ENCODE results near the gene C1orf87.

Gene C1orf87

GRCh38 chr1:59973719-59974118, 99.9 kb downstream of the C1orf87 start (continued):
- TF ChIP-seq TSHZ2 (CRISPR knock-in tag; IDR thresholded peaks at IDR 0.05) (no peak), CREB5 (CRISPR knock-in tag; IDR thresholded peaks at IDR 0.05; ENCODE audit: low read depth) (no peak), TCF4 (CRISPR knock-in tag; IDR thresholded peaks at IDR 0.05; ENCODE audit: borderline replicate concordance) (no peak), POU6F1 (CRISPR knock-in tag; IDR thresholded peaks at IDR 0.05; ENCODE audit: borderline replicate concordance, low read depth) (no peak), GLIS3 (CRISPR knock-in tag; IDR thresholded peaks at IDR 0.05) (no peak), ZNF8 (CRISPR knock-in tag; IDR thresholded peaks at IDR 0.05) (no peak), ESRRG (CRISPR knock-in tag; IDR thresholded peaks at IDR 0.05) (no peak), CSDC2 (CRISPR knock-in tag; IDR thresholded peaks at IDR 0.05) (no peak), ZC3H10 (CRISPR knock-in tag; IDR thresholded peaks at IDR 0.05) (no peak)

- TF ChIP-seq ARNTL (CRISPR knock-in tag; IDR thresholded peaks at IDR 0.05; ENCODE audit: borderline replicate concordance, low read depth) (no peak), GLIS3 (CRISPR knock-in tag; IDR thresholded peaks at IDR 0.05) (no peak), CREB5 (CRISPR knock-in tag; IDR thresholded peaks at IDR 0.05; ENCODE audit: low read depth) (no peak), TSHZ2 (CRISPR knock-in tag; IDR thresholded peaks at IDR 0.05) (no peak), TCF4 (CRISPR knock-in tag; IDR thresholded peaks at IDR 0.05; ENCODE audit: borderline replicate concordance) (no peak), ZNF70 (CRISPR knock-in tag; IDR thresholded peaks at IDR 0.05) (no peak), BACH2 (CRISPR knock-in tag; IDR thresholded peaks at IDR 0.05; ENCODE audit: borderline replicate concordance) (no peak), ZNF8 (CRISPR knock-in tag; IDR thresholded peaks at IDR 0.05) (no peak), CSDC2 (CRISPR knock-in tag; IDR thresholded peaks at IDR 0.05) (no peak), PATZ1 (CRISPR knock-in tag; IDR thresholded peaks at IDR 0.05; ENCODE audit: borderline replicate concordance) (no peak), ZNF565 (CRISPR knock-in tag; conservative IDR thresholded peaks at IDR 0.05; ENCODE audit: low read depth) (no peak), PPARA (CRISPR knock-in tag; IDR thresholded peaks at IDR 0.05; ENCODE audit: borderline replicate concordance) (no peak), ZFP3 (CRISPR knock-in tag; IDR thresholded peaks at IDR 0.05) (no peak), OSR1 (CRISPR knock-in tag; IDR thresholded peaks at IDR 0.05) (no peak), ZC3H10 (CRISPR knock-in tag; IDR thresholded peaks at IDR 0.05) (no peak), RARB (CRISPR knock-in tag; IDR thresholded peaks at IDR 0.05) (no peak)
- ATAC-seq, result no peak
Observed at GRCh38 chr1:59972216-59972927, 101.2 kb downstream of the C1orf87 start.

Data from SK-N-SH treated with all-trans-retinoic acid at 6 μM for 48 hours (cell line).